Neuron (in vitro differentiated cells): Measurements from ENCODE around the gene SLAMF9.

Experiments
- H2AFZ ChIP-seq: one replicate; pipeline ENCODE4 v1.6.1; 2013; ENCODE audit warnings: low read depth, mild to moderate bottlenecking, inconsistent platforms, low read length, moderate library complexity
- H3K27me3 ChIP-seq: one replicate; pipeline ENCODE4 v1.6.1; 2013; ENCODE audit warnings: low read length; ENCODE audit not compliant: insufficient read depth
- H3K36me3 ChIP-seq: one replicate; pipeline ENCODE4 v1.6.1; 2013; ENCODE audit warnings: low read length; ENCODE audit not compliant: insufficient read depth
- H3K4me1 ChIP-seq: one replicate; pipeline ENCODE4 v1.6.1; 2013; ENCODE audit warnings: low read length; ENCODE audit not compliant: insufficient read depth
- H3K4me3 ChIP-seq: 2 replicates; pipeline ENCODE4 v1.5.1; 2013; ENCODE audit warnings: mild to moderate bottlenecking, low read length, moderate library complexity
- H3K9me3 ChIP-seq: one replicate; pipeline ENCODE4 v1.6.1; 2013; ENCODE audit warnings: low read length

Gene SLAMF9

DNA sequence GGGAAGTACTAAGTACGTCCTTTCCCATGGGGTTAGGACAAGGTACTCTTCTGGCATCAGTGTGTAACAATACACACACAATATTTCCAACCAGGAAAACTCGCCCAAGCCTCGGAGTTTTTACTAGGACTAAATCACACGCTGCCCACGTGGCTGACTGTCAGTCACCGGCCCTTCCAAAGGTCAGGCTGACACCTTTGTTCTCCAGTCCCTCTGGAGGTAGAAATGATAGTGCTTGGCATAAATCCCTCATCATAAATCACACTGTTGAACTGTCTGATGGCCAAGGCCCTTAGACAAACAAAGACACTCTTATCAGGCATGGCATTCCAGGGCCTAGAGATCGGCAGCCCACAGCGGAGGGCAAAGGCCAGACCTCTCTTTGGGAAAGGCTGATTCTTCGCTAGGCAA, 16.9 kb upstream of the SLAMF9 start:
- Histone ChIP-seq H2AFZ (no peak overlapping the region), H3K27me3 (peaks cover 17% of the 10 kb centered on the region), H3K36me3 (no peaks in the 10 kb centered on the region), H3K4me1 (peaks cover 10% of the 10 kb centered on the region), H3K9me3 (no peaks in the 10 kb centered on the region), H3K4me3 (no peak overlapping the region)

DNA sequence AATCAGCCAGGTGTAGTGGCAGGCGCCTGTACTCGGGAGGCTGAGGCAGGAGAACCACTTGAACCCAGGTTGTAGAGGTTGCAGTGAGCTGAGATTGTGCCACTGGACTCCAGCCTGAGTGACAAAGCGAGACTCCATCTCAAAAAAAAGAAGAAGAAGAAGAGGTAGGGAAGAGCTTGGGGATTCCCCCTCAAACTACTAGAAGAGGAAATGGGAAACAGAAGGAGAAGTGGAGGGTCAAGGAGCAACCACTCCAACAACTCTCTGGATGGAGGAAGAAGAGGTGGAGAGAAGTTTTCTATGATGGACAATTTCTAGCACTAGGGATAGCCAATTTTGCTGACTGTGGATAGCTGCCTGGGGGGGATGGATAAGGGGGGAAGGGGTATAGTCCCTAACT, 14.9 kb upstream of the SLAMF9 start:
- Histone ChIP-seq H3K4me1 (peaks cover 10% of the 10 kb centered on the region), H2AFZ (no peak overlapping the region), H3K9me3 (no peaks in the 10 kb centered on the region), H3K4me3 (no peak overlapping the region), H3K36me3 (no peaks in the 10 kb centered on the region), H3K27me3 (peaks cover 11% of the 10 kb centered on the region)

DNA sequence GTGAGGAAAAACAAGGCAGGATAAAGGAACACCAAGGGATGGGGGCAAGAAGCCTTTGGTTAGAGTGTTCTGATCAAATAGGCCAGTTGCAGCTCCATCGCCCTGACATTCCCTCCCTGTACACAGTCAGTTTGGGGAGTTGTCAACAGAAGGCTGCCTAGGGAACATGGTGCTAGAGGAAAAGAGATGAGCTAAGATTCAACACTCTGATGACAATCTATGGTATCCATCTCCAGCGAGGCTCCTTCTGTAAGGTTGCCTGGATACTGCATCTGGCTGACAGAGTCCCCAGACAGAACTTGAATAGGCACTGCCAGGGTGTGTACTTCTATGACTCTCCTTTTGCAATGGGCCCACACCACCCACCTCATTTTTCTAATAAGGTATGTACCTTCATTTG, 11.2 kb upstream of the SLAMF9 start:
- Histone ChIP-seq H3K27me3 (peaks cover 21% of the 10 kb centered on the region), H3K4me1 (no peaks in the 10 kb centered on the region), H3K4me3 (no peak overlapping the region), H2AFZ (no peak overlapping the region), H3K9me3 (no peaks in the 10 kb centered on the region), H3K36me3 (no peaks in the 10 kb centered on the region)

DNA sequence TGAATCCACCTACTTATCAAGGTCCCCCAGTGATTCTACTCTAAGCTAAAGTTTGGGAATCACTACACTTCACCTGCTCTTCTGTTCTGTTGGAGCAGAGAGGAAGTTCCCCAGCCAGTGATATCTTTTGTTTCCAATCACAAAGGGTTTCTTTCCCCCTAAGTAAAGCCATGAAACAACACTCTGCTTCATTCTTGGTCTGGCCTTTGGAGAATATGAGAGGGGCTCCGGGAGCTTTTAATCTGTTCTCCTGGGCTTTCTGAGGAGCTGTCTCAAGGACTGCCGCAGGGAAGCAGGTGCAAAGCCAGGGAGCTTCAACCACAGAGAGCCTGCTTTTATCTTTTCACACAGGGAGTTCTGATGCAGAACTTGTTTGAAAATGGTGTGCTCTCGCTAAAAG, 10.1 kb upstream of the SLAMF9 start:
- Histone ChIP-seq H3K9me3 (no peaks in the 10 kb centered on the region), H3K4me1 (no peaks in the 10 kb centered on the region), H3K27me3 (peaks cover 20% of the 10 kb centered on the region), H3K4me3 (no peak overlapping the region), H3K36me3 (no peaks in the 10 kb centered on the region), H2AFZ (no peak overlapping the region)

DNA sequence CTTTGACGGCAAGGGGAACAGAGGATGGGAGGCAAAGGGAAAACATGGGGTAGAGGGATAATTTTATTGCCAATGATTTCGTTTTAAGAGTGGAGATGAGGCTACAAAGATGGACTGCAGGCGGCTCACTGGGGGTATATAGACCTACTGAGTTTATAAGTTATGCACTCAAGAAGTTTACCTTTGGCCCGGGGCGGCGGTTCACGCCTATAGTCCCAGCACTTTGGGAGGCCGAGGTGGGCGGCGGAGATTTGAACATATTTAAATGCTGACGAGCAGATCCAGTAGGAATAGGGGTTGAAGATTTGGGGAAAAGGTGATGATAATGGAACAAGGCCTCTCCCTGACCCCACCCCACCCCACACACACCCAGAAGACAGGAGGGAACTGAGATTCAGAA, 8.1 kb upstream of the SLAMF9 start:
- no peak overlapping the region for H3K4me3 ChIP-seq

DNA sequence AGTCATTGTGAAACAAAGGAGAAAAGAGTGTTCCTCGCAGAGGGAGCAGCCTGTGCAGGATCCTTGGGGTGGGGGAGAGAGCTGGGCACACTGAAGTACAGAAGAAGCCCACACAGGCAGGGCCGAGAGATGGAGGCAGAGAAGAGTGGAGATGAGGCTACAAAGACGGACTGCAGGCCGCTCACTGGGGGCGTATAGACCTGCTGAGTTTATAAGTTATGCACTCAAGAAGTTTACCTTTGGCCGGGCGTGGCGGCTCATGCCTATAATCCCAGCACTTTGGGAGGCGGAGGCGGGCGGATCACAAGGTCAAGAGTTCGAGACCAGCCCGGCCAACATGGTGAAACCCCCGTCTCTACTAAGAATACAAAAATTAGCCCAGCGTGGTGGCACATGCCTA, 7.6 kb upstream of the SLAMF9 start:
- Histone ChIP-seq H2AFZ (no peak overlapping the region), H3K36me3 (no peaks in the 10 kb centered on the region), H3K9me3 (no peaks in the 10 kb centered on the region), H3K4me3 (no peak overlapping the region), H3K4me1 (no peaks in the 10 kb centered on the region), H3K27me3 (peaks cover 29% of the 10 kb centered on the region)

More for the DNA sequence above, 8.1 kb upstream of the SLAMF9 start:
- Histone ChIP-seq H3K9me3 (no peaks in the 10 kb centered on the region), H3K4me1 (no peaks in the 10 kb centered on the region), H2AFZ (no peak overlapping the region), H3K27me3 (peaks cover 29% of the 10 kb centered on the region), H3K36me3 (no peaks in the 10 kb centered on the region)

DNA sequence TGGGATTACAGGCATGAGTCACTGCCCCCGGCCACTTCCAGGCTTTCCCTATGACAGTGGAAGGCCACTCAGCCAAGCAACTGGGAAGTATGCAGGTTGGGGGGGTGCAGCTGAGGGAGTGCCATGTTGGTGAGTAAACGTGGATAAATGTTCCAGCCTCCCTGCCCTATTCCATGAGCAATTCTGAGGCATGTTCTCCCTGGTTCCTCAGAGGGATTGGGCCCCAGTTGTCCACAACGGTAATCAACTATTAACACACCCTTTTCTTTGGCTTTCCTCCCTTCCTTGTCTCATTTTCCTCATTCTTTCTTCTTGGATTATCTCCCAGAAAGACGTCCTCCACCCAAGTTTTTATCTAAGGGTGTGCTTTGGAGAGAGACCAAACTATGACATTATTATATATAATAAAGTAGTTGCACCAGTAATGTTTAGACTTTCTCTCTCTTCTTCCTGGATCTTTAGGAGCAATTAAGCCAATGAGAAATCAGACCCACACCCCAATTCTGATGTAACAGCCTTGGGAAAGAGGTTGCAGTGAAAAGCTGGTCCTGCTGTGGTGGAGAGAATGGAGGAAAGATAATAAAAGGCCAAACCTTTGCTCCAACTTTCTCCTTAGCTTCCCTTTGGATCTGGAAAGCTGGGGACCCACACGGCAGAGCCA, 6.8 kb upstream of the SLAMF9 start:
- Histone ChIP-seq H3K4me1 (no peaks in the 10 kb centered on the region), H3K9me3 (no peaks in the 10 kb centered on the region), H3K4me3 (no peak overlapping the region), H3K27me3 (peaks cover 29% of the 10 kb centered on the region), H2AFZ (no peak overlapping the region), H3K36me3 (no peaks in the 10 kb centered on the region)

DNA sequence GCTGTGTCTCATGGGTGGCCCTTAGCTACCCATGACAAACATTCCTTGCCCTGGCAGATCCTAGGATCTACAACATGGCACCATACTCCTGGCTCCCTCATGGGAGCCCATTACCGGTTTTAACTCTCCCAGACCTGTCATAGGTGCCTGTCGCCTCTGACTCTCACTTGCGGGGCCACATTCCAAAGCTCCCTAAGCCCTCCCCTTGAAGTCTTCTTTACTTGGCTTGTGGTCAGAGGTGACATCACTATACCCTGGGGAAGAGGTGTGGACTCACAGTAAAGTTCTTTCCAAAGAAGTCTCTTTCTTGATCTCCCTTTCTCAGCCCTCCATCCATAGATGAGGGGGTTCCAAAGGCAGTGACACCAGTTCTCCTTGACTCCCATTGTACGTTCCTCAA, 5.4 kb upstream of the SLAMF9 start:
- no peaks in the 10 kb centered on the region for H3K4me1 ChIP-seq

DNA sequence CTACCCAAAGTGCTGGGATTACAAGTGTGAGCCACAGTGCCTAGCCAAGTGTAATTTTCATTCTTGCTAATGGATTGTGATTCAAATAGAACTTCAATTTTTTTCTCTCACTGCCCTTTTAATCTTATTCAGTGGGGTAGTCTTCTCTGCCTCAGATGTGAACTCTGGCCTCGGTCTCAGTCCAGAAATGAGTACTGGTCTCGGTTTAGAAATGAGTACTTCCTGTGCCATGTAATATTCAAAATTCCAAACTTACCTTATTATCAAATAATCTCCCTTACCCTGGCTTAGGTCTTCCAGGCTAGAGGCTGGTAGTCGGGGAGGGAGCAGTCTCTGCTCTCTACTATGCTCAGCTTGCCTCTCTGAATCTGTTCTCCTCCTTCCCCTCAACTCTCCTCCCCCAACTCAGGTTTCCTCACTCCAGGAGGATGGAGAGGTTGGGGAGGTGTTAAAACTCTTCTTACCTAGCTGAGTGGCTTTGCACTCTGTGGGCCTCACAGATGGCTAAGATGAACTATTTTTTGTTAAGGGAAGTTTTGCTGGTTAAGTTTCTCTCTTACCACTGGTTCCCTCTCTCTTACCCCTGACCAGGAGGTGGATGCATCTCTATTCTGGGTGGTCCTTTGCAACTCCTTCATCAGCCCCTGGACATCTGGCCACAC, 4.8 kb upstream of the SLAMF9 start:
- H3K4me1 ChIP-seq, result no peaks in the 10 kb centered on the region
- no peak overlapping the region for H2AFZ ChIP-seq
- no peaks in the 10 kb centered on the region for H3K9me3 ChIP-seq
- no peak overlapping the region for H3K4me3 ChIP-seq
- peaks cover 27% of the 10 kb centered on the region for H3K27me3 ChIP-seq
- H3K36me3 ChIP-seq, result no peaks in the 10 kb centered on the region

More for the DNA sequence above, 5.4 kb upstream of the SLAMF9 start:
- Histone ChIP-seq H3K9me3 (no peaks in the 10 kb centered on the region), H3K27me3 (peaks cover 29% of the 10 kb centered on the region), H3K4me3 (no peak overlapping the region), H3K36me3 (no peaks in the 10 kb centered on the region), H2AFZ (no peak overlapping the region)

DNA sequence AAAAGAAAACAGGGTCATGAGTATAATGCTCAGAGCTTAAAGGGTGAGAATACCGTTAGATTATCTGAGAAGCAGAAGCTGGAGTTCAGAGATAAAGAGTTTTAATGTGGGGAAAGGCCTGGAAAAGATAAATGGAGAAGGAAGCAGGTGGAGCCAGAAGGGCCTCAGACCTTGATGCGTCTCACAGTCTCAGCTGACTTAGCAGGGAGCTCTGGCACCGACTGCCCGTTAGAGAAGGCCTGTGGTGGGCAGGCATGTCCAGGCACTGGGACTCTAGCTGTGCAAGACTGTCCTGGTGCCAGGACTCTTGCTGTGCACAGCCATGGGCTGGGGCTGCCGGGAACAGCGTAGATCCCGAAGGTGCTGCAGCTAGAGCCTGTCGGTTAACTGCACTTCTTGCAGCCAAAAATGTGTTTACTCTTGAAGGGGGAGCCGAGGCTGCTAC, 3.8 kb upstream of the SLAMF9 start:
- Histone ChIP-seq H2AFZ (no peak overlapping the region), H3K9me3 (no peaks in the 10 kb centered on the region), H3K36me3 (no peaks in the 10 kb centered on the region), H3K27me3 (peaks cover 23% of the 10 kb centered on the region), H3K4me3 (no peak overlapping the region), H3K4me1 (no peaks in the 10 kb centered on the region)

DNA sequence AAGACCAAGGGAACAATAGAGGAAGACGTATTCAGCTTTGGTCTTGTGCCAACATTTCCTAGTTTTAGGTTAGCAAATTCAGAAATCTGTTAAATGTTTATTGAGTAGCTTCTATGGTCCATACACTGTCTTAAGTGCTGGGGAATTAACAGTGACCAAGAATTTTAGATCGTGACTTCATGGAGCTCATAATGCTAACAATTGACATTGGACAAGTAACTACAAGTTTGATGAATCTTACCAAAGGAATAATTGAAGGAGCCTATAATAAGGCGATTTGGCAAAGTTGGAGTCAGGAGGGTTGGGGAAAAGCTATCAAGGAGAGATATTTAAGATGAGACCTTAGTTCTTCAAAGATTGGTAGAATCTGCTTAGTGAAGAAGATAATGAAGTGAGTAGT, 1.4 kb upstream of the SLAMF9 start:
- Histone ChIP-seq H3K27me3 (peaks cover 29% of the 10 kb centered on the region), H2AFZ (no peak overlapping the region), H3K36me3 (no peaks in the 10 kb centered on the region), H3K4me3 (no peak overlapping the region), H3K9me3 (no peaks in the 10 kb centered on the region), H3K4me1 (no peaks in the 10 kb centered on the region)

DNA sequence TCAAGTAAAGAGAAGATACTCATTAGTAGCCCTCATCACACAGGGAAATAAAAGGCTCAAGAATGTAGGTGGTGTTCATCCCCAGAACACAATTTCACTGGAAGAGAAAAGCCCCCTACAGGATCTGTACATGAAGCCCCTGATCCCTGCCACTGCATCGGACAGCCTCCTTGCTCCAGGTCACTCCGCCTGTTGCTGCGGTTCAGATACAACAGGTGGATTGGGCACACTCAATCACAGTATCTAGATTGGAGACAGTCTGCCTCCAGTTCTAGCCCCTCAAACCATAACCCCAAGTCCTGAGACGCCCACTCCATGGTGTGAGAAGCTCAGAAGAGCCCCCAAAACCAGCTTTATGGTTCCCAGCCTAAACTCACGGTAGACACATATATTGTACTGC, 1.1 kb downstream of the SLAMF9 start:
- H3K9me3 ChIP-seq, result no peaks in the 10 kb centered on the region
- H3K4me1 ChIP-seq, result no peaks in the 10 kb centered on the region
- H2AFZ ChIP-seq, result no peak overlapping the region
- no peak overlapping the region for H3K4me3 ChIP-seq
- H3K27me3 ChIP-seq, result peaks cover 43% of the 10 kb centered on the region
- H3K36me3 ChIP-seq, result no peaks in the 10 kb centered on the region

DNA sequence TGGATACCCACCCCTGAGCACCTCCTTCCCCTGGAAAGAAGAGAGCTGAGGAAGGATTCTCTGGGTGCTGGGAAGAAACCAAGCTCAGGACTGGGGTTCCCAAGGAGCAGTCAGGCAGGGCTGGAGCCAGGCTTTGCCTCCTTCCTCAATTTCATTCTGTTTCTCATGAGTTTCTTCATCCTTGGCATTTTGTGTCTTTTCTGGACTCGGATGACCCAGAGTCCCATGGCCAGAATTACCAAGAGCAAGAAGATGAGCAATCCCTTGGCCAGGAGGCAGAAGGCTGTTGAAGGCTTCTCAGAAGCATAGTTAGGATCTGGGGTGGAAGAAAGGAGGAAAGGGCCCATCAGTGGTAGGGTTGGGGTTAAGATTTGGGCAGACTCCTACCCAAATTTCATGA, 2.5 kb downstream of the SLAMF9 start:
- Histone ChIP-seq H2AFZ (no peak overlapping the region), H3K9me3 (no peaks in the 10 kb centered on the region), H3K36me3 (no peaks in the 10 kb centered on the region), H3K27me3 (peaks cover 45% of the 10 kb centered on the region), H3K4me1 (no peaks in the 10 kb centered on the region), H3K4me3 (no peak overlapping the region)

DNA sequence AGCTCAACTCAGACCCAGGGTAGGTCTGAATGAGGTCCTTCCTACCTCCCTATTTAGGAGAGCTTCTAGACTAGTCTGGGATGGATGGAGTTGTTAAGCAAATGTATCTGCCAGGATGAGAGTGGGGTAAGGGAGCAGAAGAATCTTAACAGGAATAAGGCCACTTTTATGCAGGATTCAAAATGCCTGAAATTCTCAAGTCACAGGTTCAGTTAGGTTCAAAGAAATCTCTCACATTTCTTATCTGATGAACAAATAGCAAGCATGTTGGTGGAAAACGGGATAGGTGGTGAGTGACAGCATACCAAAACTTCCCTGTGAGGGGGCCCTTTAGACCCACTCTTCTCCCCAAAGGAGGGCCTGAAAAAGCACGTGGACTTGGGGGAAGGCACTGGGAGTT, 3.0 kb downstream of the SLAMF9 start:
- no peak overlapping the region for H2AFZ ChIP-seq
- H3K36me3 ChIP-seq, result no peaks in the 10 kb centered on the region
- no peak overlapping the region for H3K4me3 ChIP-seq
- no peaks in the 10 kb centered on the region for H3K4me1 ChIP-seq
- no peaks in the 10 kb centered on the region for H3K9me3 ChIP-seq
- peaks cover 47% of the 10 kb centered on the region for H3K27me3 ChIP-seq
